ENCODE measurements around the gene CATSPERB. TPM values are rescaled to one million over a fixed set of nuclear protein-coding genes. Genes with fewer than 3 reads are reported as not detected.
A peak's percentile ranks its signal among the peaks of the same experiment; 100 is the strongest.
"Not testable (repeated sequence)": the region's sequence is repeated elsewhere in the genome, so short reads cannot be mapped to it uniquely, and the experiment has no call there.

The CATSPERB gene
- total RNA-seq, 1 donor: under 0.01 TPM

DNA sequence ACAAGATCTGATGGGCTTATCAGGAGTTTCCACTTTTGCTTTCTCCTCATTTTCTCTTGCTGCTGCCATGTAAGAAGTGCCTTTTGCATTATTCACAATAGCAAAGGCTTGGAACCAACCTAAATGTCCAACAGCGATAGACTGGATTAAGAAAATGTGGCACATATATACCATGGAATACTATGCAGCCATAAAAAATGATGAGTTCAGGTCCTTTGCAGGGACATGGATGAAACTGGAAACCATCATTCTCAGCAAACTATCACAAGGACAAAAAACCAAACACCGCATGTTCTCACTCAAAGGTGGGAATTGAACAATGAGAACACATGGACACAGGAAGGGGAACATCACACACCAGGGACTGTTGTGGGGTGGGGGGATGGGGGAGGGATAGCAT lies 137.9 kb downstream of the CATSPERB start:
- DNase-seq (ENCODE audit: low read depth in 2 of 3, low spot score in 2 of 3): not testable (repeated sequence)

DNA sequence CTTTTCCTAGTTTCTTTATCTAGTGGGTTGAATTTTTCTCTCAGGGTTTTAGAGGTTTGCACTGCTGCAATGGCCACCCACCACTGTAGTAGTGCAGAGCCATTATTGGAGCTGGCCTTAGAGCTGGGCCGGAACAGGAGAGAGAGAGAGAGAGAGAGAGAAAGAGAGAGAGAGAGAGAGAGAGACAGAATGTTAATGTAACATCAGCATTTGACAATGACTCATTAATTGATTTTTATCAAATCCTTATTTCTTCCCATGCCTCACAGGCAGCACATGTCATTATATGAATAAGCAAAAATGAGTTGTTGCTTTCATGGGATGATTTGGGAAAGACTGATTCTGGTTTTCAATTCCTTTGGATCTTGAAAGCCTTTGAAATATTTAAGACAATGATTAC lies 145.5 kb downstream of the CATSPERB start:
- DNase-seq (ENCODE audit: low read depth in 2 of 3, low spot score in 2 of 3): no peak

DNA sequence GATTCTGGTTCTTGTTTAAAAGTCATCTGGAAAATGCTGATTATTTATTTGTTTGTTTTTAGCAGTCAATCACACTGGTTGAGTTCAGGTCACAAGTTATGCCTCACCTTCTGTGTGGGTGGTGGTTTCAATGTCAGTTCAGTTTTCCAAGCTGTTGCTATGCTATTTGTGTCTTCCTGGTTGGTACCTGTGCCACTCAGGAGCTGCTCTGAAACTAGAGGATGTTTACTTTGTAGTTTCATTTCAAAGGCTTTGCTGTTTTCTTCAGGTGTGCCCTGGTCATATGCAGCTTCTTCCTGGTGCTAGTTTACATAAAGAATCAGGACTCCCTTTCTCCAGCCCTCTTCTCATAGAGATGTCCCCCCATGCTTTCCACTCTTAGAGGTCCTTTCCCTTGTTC lies 146.0 kb downstream of the CATSPERB start:
- no peak for DNase-seq (ENCODE audit: low read depth in 2 of 3, low spot score in 2 of 3)

DNA sequence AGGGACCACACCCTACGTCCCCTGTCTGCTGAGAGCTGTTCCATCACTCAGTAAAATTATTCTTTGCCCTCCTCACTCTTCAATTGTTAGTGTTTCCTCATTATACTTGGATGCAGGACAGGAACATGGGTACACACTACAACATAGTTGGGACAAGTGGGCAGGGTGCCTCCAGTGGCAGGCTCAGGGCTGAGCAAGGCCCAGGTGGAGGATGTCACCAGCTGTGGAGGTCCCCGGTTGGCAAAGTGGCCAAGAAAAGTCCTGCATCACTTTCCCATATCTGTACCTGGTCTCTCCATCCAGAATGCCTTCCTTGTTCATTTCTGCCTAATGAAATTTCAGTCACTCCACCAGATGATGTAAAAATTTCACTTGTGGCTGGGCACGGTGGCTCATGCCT lies 149.1 kb downstream of the CATSPERB start:
- DNase-seq (ENCODE audit: low read depth in 2 of 3, low spot score in 2 of 3): no peak

DNA sequence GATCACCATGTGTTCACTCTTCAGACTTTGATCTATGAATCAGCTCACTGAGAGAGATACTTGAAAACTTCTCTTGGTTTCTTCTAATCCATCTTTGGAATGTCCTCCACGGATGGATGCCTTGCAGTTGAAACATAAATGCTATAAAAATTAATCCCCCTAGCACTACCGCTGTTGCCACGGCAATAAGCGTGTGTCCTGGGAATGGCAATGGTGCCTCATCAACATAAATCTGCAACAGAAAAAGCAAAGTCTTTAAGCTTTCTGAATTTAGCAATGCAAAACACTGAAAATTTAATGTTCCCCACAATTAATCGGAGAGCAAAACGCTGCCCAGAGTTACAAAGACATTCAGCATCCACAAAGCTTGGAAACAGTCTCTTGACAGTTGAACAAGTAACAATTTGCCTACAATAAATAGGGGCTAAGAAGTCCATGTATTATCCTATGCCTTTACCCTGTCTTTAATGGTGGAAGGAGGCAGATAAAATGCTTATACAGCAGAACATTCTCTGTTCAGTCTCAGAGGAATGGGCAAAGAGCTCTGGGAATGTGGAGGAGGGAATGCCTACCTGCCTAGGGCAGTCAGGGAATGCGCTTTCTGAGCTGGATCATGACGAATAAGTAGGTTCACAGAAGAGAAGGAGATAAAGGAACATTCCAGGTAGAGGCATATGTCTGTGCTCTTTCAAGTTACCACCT lies 150.9 kb downstream of the CATSPERB start:
- no peak for DNase-seq (ENCODE audit: low read depth in 2 of 3, low spot score in 2 of 3)

DNA sequence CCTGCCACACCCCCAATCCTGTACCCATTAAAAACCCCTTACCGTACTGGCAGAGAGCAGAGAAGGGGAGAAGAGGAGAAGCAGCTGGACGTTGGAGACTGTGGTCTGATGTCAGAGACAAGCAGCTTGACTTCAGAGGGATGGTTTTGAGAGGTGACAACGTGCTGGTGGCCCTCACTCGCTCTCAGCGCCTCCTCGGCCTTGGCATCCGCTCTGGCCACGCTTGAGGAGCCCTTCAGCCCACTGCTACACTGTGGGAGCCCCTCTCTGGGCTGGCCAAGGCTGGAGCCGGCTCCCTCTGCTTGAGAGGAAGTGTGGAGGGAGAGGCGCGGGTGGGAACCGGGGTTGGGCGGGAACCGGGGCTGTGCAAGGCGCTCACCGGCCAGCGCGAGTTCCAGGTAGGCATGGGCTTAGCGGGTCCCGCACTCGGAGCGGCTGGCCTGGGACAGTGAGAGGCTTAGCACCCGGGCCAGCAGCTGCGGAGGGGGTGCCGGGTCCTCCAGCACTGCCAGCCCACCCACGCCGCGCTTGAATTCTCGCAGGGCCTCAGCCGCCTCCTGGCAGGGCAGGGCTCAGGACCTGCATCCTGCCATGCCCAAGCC lies 154.2 kb downstream of the CATSPERB start:
- DNase-seq (ENCODE audit: low read depth in 2 of 3, low spot score in 2 of 3): no peak

- DNase-seq (ENCODE audit: low read depth in 2 of 3, low spot score in 2 of 3): no peak
Measured at GRCh38 chr14:91575469-91576208, 156.2 kb downstream of the CATSPERB start.

DNA sequence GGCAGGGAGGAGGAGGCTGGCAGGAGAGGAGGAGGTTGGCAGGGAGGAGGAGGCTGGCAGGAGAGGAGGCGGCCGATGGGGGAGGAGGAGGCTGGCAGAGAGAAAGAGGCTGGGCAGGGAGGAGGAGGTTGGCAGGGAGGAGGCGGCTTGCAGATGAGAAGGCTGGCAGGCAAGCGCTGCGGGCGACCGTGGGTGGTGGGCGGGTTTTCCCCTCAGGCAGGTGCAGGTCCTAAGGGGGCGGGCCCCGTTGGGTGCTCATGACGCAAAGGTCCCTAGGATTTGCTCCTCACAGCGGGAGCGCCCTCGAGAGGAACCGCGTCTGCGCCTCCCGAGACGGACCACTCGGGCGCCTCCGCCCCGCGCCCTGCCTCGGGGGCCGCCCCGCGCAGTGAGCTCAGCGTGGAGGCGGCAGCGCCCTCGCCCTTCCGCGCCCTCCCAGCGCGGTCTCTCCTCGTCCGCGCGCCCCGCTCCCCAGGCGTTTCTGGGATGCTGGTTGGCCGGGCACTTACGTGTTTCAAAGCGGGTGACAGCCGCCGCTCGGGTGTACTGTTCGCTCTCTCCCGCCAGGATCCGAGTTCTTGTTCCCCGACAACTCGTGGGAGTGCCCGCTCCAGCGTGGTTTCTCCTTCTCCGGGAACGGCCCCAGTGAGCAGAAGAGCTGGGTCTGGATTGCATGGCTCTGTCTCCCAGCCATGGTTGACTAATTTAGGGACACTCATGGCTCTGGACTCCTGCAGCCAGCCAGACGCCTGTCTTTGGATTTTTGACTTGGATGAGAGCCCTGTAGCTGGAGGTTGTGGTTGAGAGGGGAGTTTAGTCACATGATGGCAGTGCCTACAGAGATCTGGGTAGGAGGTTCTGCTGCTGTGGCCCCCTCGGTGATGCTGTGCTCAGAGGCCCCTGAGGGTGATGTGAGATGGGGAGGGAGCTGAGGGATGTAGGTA lies 157.7 kb downstream of the CATSPERB start:
- peak; percentile 49 to 54 (median 49) for DNase-seq (ENCODE audit: low read depth in 2 of 3, low spot score in 2 of 3)

DNA sequence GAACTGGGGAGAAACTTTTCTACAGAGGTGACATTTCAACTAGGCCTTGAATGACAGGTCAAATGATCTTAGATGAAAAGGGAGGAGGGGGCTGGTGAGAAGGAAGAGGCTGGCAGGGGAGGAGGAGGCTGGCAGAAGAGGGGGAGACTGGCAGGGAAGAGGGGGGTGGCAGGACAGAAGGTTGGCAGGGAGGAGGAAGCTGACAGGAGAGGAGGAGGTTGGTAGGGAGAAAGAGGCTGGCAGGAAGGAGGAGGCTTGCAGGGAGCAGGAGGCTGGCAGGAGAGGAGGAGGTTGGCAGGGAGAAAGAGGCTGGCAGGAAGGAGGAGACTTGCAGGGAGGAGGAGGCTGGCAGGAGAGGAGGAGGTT lies 158.4 kb downstream of the CATSPERB start:
- no peak for DNase-seq (ENCODE audit: low read depth in 2 of 3, low spot score in 2 of 3)

- no peak for DNase-seq (ENCODE audit: low read depth in 2 of 3, low spot score in 2 of 3)
Measured at GRCh38 chr14:91570021-91570420, 161.9 kb downstream of the CATSPERB start.

GRCh38 chr14:91569301-91569700 lies 162.6 kb downstream of the CATSPERB start:
- no peak for DNase-seq (ENCODE audit: low read depth in 2 of 3, low spot score in 2 of 3)

DNA sequence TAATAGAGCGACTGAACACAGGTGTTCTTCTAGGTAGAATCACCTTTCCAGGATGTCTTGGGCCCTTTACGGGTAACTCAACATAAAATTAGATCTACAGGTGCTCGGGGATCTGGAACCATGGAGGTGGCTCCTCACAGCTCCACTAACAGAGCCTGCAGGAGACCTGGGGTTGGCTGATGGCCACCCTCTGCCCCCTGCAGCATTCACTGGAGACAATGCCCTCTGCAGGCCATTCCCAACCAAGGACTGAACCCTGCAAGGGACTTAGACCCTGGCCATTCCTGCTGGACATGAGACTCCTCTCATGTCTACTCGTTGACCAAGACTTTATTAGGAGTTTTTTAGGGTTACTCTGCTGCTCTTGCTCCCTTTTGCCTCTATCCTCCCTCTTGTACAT lies 163.3 kb downstream of the CATSPERB start:
- no peak for DNase-seq (ENCODE audit: low read depth in 2 of 3, low spot score in 2 of 3)

GRCh38 chr14:91567827-91568226 lies 164.1 kb downstream of the CATSPERB start:
- not testable (repeated sequence) for DNase-seq (ENCODE audit: low read depth in 2 of 3, low spot score in 2 of 3)

DNA sequence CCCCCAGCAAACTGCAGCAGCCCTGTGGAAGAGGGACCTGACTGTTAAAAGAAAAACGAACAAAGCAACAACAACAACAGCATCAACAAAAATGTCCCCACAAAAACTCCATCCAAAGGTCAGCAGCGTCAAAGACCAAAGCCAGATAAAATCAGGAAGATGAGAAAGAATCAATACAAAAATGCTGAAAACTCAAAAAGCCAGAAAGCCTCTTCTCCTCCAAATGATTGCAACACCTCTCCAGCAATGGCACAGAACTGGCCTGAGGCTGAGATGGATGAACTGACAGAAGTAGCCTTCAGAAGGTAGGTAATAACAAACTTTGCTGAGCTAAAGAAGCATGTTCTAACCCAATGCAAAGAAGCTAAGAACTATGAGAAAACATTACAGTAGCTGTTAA lies 176.4 kb downstream of the CATSPERB start:
- no peak for DNase-seq (ENCODE audit: low read depth in 2 of 3, low spot score in 2 of 3)

DNA sequence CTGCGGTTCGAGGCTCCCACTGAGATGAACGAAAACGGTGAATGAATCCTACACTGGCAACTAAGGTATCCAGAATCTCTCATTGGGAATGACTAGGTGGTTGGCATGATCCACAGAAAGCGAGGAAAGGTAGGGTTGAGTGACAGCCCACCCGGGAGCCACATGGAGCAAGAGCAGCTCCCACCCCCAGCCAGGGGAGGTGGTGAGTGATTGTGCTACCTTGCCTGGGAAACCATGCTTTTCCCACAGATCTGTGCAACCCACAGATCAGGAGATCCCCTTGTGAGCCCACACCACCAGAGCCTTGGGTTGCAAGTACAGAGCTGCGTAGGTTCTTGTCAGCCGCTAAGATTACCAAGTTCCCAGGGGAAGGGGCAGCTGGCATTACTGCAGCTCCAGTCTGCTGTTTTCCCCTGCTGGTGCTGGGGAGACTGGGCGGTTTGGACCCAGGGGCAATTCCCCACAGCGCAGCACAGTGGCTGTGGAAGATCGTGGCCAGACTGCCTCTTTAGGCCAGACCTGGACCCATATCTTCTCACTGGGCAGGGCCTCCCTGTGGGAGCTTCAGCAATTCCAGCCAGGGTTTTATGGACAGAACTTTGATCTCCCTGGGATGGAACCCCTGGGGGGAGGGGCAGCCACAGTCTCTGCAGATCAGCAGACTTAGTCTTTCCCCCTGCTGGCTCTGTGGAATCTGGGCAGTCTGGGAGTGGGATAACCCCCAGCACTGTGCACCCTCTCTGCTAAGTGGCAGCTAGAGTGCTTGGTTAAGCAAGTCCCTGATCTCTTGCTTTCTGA lies 177.2 kb downstream of the CATSPERB start:
- DNase-seq (ENCODE audit: low read depth in 2 of 3, low spot score in 2 of 3): no peak

- peak in 1 of 3 donors; percentile 21 for DNase-seq (ENCODE audit: low read depth in 2 of 3, low spot score in 2 of 3)
Measured at GRCh38 chr14:91548108-91548507, 183.8 kb downstream of the CATSPERB start.

- DNase-seq (ENCODE audit: low read depth in 2 of 3, low spot score in 2 of 3): no peak
Measured at GRCh38 chr14:91545946-91546716, 185.8 kb downstream of the CATSPERB start.

- no peak for DNase-seq (ENCODE audit: low read depth in 2 of 3, low spot score in 2 of 3)
Measured at GRCh38 chr14:91545204-91545603, 186.7 kb downstream of the CATSPERB start.

DNA sequence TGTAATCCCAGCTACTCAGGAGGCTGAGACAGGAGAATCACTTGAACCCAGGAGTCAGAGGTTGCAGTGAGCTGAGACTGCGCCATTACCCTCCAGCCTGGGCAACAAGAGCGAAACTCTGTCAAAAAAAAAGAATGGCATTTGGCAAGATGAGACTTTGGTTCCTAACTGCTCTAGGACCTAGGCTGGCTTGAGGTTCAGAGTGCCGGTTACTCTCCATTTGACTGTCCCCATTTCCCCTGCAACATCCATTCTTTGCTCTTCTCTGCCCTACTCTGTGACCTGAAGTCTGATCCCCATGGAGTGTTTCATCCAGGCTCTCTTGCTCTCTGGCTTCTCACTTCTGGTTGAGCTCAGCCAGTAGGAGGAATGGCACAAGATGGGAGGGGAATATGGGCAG lies 195.6 kb downstream of the CATSPERB start:
- no peak for DNase-seq (ENCODE audit: low read depth in 2 of 3, low spot score in 2 of 3)

Data from hematopoietic multipotent progenitor cell (in vitro differentiated cells).